ENCODE results near the gene EVX1. TPM values are rescaled to one million over a fixed set of nuclear protein-coding genes. Genes with fewer than 3 reads are reported as not detected.

Gene EVX1
- total RNA-seq, 1 experiment from 2014 or later: 0.10 TPM

GRCh38 chr7:27194002-27194352 is 48.6 kb upstream of the EVX1 start:
- intact Hi-C loops (cut with micrococcal nuclease; ENCODE audit: unreplicated experiment): no loop called here
- peaks cover 2% of the 10 kb centered on the region; the same call in 1 of the 2 replicates for H3K36me3 ChIP-seq (ENCODE audit: control insufficient read depth, insufficient read depth, low read length)
- ATAC-seq: no peak
- BruUV-seq (replicated peaks): no TSS peak
- no peak overlapping the region for H3K4me3 ChIP-seq (ENCODE audit: low read depth in 2 of 2, low read length in 2 of 2)
- TF ChIP-seq CTCF (IDR thresholded peaks at IDR 0.05) (no peak), TCF7L2 (IDR thresholded peaks at IDR 0.05; ENCODE audit: low read depth, low read length) (no peak), POLR2AphosphoS5 (IDR thresholded peaks at IDR 0.05; ENCODE audit: low read depth, low read length) (no peak), REST (IDR thresholded peaks at IDR 0.05; ENCODE audit: insufficient read depth in 1 of 2, low read depth in 2 of 2, low read length in 1 of 2) (no peak), SIN3A (IDR thresholded peaks at IDR 0.05; ENCODE audit: borderline replicate concordance, insufficient read depth, low read depth, low read length) (no peak)
- no peaks in the 10 kb centered on the region for H3K9me3 ChIP-seq (ENCODE audit: control insufficient read depth, insufficient read depth, low read depth, low read length)
- H3K4me1 ChIP-seq (ENCODE audit: control insufficient read depth, insufficient read depth, low read length): peaks cover 4% of the 10 kb centered on the region; the same call in 1 of the 2 replicates
- no peaks in the 10 kb centered on the region; the same call in 1 of the 2 replicates for H3K27me3 ChIP-seq (ENCODE audit: control insufficient read depth, insufficient read depth, low read length)
- in situ Hi-C loops (cut with HindIII; ENCODE audit: low pct_unique_long_range_greater_than_20kb, low sequenced_read_pairs): no loop called here
- no peak for DNase-seq (ENCODE audit: low read depth, low spot score)
- ChIA-PET POLR2A (no interaction called here), CTCF (no interaction called here)
- no peak overlapping the region for H3K27ac ChIP-seq (ENCODE audit: low read length)

- Histone ChIP-seq H3K9me3 (ENCODE audit: control insufficient read depth, insufficient read depth, low read depth, low read length) (no peaks in the 10 kb centered on the region), H3K27ac (ENCODE audit: low read length) (no peak overlapping the region), H3K27me3 (ENCODE audit: control insufficient read depth, insufficient read depth, low read length) (no peaks in the 10 kb centered on the region; the same call in 1 of the 2 replicates), H3K36me3 (ENCODE audit: control insufficient read depth, insufficient read depth, low read length) (peaks cover 2% of the 10 kb centered on the region; the same call in 1 of the 2 replicates), H3K4me3 (ENCODE audit: low read depth in 2 of 2, low read length in 2 of 2) (no peak overlapping the region), H3K4me1 (ENCODE audit: control insufficient read depth, insufficient read depth, low read length) (peaks cover 4% of the 10 kb centered on the region; the same call in 1 of the 2 replicates)
- in situ Hi-C loops (cut with HindIII; ENCODE audit: low pct_unique_long_range_greater_than_20kb, low sequenced_read_pairs): no loop called here
- no TSS peak for BruUV-seq (replicated peaks)
- TF ChIP-seq POLR2AphosphoS5 (IDR thresholded peaks at IDR 0.05; ENCODE audit: low read depth, low read length): no peak
- TF ChIP-seq SIN3A (IDR thresholded peaks at IDR 0.05; ENCODE audit: borderline replicate concordance, insufficient read depth, low read depth, low read length): no peak
- TF ChIP-seq CTCF (IDR thresholded peaks at IDR 0.05): no peak
- TF ChIP-seq REST (IDR thresholded peaks at IDR 0.05; ENCODE audit: insufficient read depth in 1 of 2, low read depth in 2 of 2, low read length in 1 of 2): no peak
- TF ChIP-seq TCF7L2 (IDR thresholded peaks at IDR 0.05; ENCODE audit: low read depth, low read length): no peak
- CTCF ChIA-PET: interaction anchor here (0.6 kb wide), 1 partner anchor 13 kb away, joined by 7 read pairs; no protein-coding TSS in a partner anchor
- intact Hi-C loops (cut with micrococcal nuclease; ENCODE audit: unreplicated experiment): loop anchor here (5.0 kb wide), 3 partner anchors 412 to 902 kb away; no protein-coding TSS in a partner anchor
- DNase-seq (ENCODE audit: low read depth, low spot score): no peak
- no peak for ATAC-seq
- POLR2A ChIA-PET: no interaction called here
Measured at GRCh38 chr7:27194686-27195379, 47.8 kb upstream of the EVX1 start.

Data from Panc1 (cell line).